Heart right ventricle (tissue), 16 donors: ENCODE results near the gene PPY. TPM values are rescaled to one million over a fixed set of nuclear protein-coding genes. Genes with fewer than 3 reads are reported as not detected.

Experiments used
- ATAC-seq, 8 donors: fragments of 200-7000 bp; cut with Tn5 transposase; one replicate each; pipeline ENCODE4 v1.9.1; 2020; ENCODE audit warnings: mild to moderate bottlenecking in 8 of 8, moderate library complexity in 8 of 8, moderate number of reproducible peaks in 1 of 8
- DNase-seq, 2 donors: peaks; one replicate each; pipeline ENCODE4 v3.0.0-alpha.2; 2020
- H3K27ac ChIP-seq, 10 donors: fragments of 200-600 bp; sonication (generic) in 2 of 10; one replicate each; pipeline versions ENCODE4 v1.5.0 to v1.8.0; 2020 to 2022; ENCODE audit warnings: mild to moderate bottlenecking in 3 of 10
- H3K27me3 ChIP-seq, 7 donors: fragments of 200-600 bp; one replicate each; pipeline ENCODE4 v1.8.0; 2021 to 2022; ENCODE audit warnings: mild to moderate bottlenecking in 2 of 7
- H3K36me3 ChIP-seq, 9 donors: fragments of 200-600 bp; sonication (generic) in 1 of 9; one replicate each; pipeline versions ENCODE4 v1.5.0 to v1.8.0; 2020 to 2022; ENCODE audit warnings: mild to moderate bottlenecking in 2 of 9
- H3K4me1 ChIP-seq, 9 donors: fragments of 200-600 bp; sonication (generic) in 1 of 9; one replicate each; pipeline versions ENCODE4 v1.5.0 to v1.8.0; 2020 to 2022; ENCODE audit warnings: mild to moderate bottlenecking in 4 of 9
- H3K4me3 ChIP-seq, 10 donors: fragments of 200-600 bp; sonication (generic) in 2 of 10; one replicate each; pipeline versions ENCODE4 v1.5.0 to v1.8.0; 2020 to 2022; ENCODE audit warnings: mild to moderate bottlenecking in 7 of 10, moderate library complexity in 2 of 10
- H3K9me3 ChIP-seq, 11 donors: fragments of 200-600 bp in 10 of 11; sonication (generic) in 2 of 11; one replicate each; pipeline versions ENCODE4 v1.5.0 to v1.8.0; 2013 to 2022; ENCODE audit warnings: mild to moderate bottlenecking in 2 of 11, control low read depth in 1 of 11, moderate library complexity in 1 of 11
- CTCF ChIP-seq, 9 donors: fragments of 200-600 bp; sonication (generic) in 2 of 9; IDR thresholded peaks; one replicate each; pipeline versions ENCODE4 v1.5.0 to v1.8.0; 2021 to 2022; ENCODE audit warnings: antibody characterized with exemption in 9 of 9, mild to moderate bottlenecking in 5 of 9, moderate library complexity in 1 of 9
- WGBS, 2 donors: extraction: QIAGEN DNeasy Blood & Tissue Kit; methylation state at CpG; one replicate each; pipeline ENCODE4 v1.1.7; 2013; ENCODE audit warnings: inconsistent platforms in 1 of 2; 5-methylcytosine and 5-hydroxymethylcytosine counted together
- intact Hi-C, 10 donors: fragments of 100-400 bp; cut with DNase I; formaldehyde crosslinking; loops; one replicate each; pipeline versions ENCODE4 v1.11.1 to v1.14.2; 2022
- polyA plus RNA-seq, 2 donors: library from polyadenylated mRNA; stranded (reverse); fragments of 200-250 nt; gene quantifications; one replicate each; pipeline ENCODE4 v1.2.3, GENCODE V29; 2013
- total RNA-seq, 10 donors: library from RNA; stranded (reverse); fragmentation: NEBNext Ultra II Directional in 3 of 10; extraction: Animal tissue kit (Norgen Biotek cat#: 25700) in 3 of 10; gene quantifications; one replicate each; pipeline versions ENCODE4 v1.2.1 to v1.2.4, GENCODE V29; 2021 to 2023
- donor health status: Arrhythmogenic right ventricular cardiomyopathy.
- donor health status: ischemic (EF 13 %, LVEDD 7.1; RV severe dilation, severe dysfunction).
- donor health status: healthy with polysubstance abuse.
- donor health status: DM: no; HTN: yes; CAD: no.
- donor health status: DM: no; HTN: no; CAD: no.
- donor health status: ischemic (EF 25% LVEDD 6.9; RV normal size, moderate dysfunction).
- donor health status: ischemic (EF 25% LVEDD 5.7; RV mildly dilated, moderate dysfunction).
- donor health status: healthy.
- donor health status: DM: yes; HTN: yes; CAD: no.
- donor health status: Ischemic cardiomyopathy.
- donor health status: ischemic (EF 35%, LVEDD 5.7; RV mildly dilated, moderate dysfunction).
- donor health status: nonischemic (EF 11% LVEDD 7.7; RV severe dilation, severe dysfunction).
- donor health status: DM: yes; HTN: yes; CAD: no.
- donor health status: PGD.
- donor health status: ischemic (EF 29% LVEDD 5.4; RV normal size, mild dysfunction).
- donor health status: nonischemic (EF 23%, LVEDD 6.1; RV moderate dilation, normal function).

The PPY gene
- total and polyA plus RNA-seq, 12 donors, result not detected

- ATAC-seq (no peak), DNase-seq (no peak)
- Histone ChIP-seq H3K9me3 (no peaks in the 10 kb centered on the region), H3K4me1 (no peaks in the 10 kb centered on the region), H3K27me3 (no peaks in the 10 kb centered on the region), H3K4me3 (no peak overlapping the region), H3K27ac (no peak overlapping the region), H3K36me3 (peaks cover 0 to 47% (median 0%) of the 10 kb centered on the region in 9 donors)
- no peak for TF ChIP-seq CTCF (IDR thresholded peaks at IDR 0.05)
- intact Hi-C loops, result no loop called here
- 49% methylated on average over 4 of the region's 4 CpGs for WGBS, 2 donors
Measured at GRCh38 chr17:43892647-43892952, 49.7 kb downstream of the PPY start.

GRCh38 chr17:43891851-43892646 lies 50.2 kb downstream of the PPY start:
- H3K27me3 ChIP-seq, result no peaks in the 10 kb centered on the region
- H3K36me3 ChIP-seq, result peaks cover 0 to 41% (median 0%) of the 10 kb centered on the region in 9 donors
- no peak overlapping the region for H3K4me3 ChIP-seq
- DNase-seq (no peak), ATAC-seq (no peak)
- H3K27ac ChIP-seq, result no peak overlapping the region
- intact Hi-C loops, result no loop called here
- no peak for TF ChIP-seq CTCF (IDR thresholded peaks at IDR 0.05)
- WGBS, 2 donors, result 82 to 89% methylated on average over 5 of the region's 5 CpGs
- no peaks in the 10 kb centered on the region for H3K4me1 ChIP-seq
- no peaks in the 10 kb centered on the region for H3K9me3 ChIP-seq

Other genes with a start within 250 kb of the PPY start
- gene SOST, start 183.7 kb downstream of the PPY start, total RNA-seq, result under 1 TPM in 1 of 10 donors, not detected in 9; 0.14 TPM
- under 1 TPM in 1 of 2 donors, not detected in 1; 0.03 TPM for gene SOST, start 183.7 kb downstream of the PPY start, polyA plus RNA-seq
- gene DUSP3, start 163.5 kb downstream of the PPY start, total RNA-seq, result 100 to 1,000 TPM; 222 to 359 (median 297) TPM
- gene DUSP3, start 163.5 kb downstream of the PPY start, polyA plus RNA-seq, result 100 to 1,000 TPM; 119 to 371 TPM
- under 1 TPM in 3 of 10 donors, not detected in 7; 0.07 to 0.09 (median 0.09) TPM for gene CFAP97D1, start 162.0 kb downstream of the PPY start, total RNA-seq
- gene CFAP97D1, start 162.0 kb downstream of the PPY start, polyA plus RNA-seq, result not detected
- gene MPP3, start 109.3 kb downstream of the PPY start, total RNA-seq, result 10 to 100 TPM; 16.6 to 84.2 (median 26.6) TPM
- 10 to 100 TPM; 41.0 to 90.1 TPM for gene MPP3, start 109.3 kb downstream of the PPY start, polyA plus RNA-seq
- gene CD300LG, start 95.3 kb downstream of the PPY start, total RNA-seq, result 10 to 100 TPM in 7 of 10 donors, 1 to 10 TPM in 3; 3.8 to 70.9 (median 12.7) TPM
- 10 to 100 TPM; 30.0 to 34.3 TPM for gene CD300LG, start 95.3 kb downstream of the PPY start, polyA plus RNA-seq
- gene MPP2, start 34.9 kb downstream of the PPY start, total RNA-seq, result 10 to 100 TPM in 8 of 10 donors, 1 to 10 TPM in 2; 9.1 to 20.7 (median 14.1) TPM
- gene MPP2, start 34.9 kb downstream of the PPY start, polyA plus RNA-seq, result 1 to 10 TPM; 5.0 to 5.4 TPM
- not detected for gene PYY, start 11.5 kb upstream of the PPY start, total RNA-seq
- under 1 TPM in 1 of 2 donors, not detected in 1; 0.06 TPM for gene PYY, start 11.5 kb upstream of the PPY start, polyA plus RNA-seq
- gene NAGS, start 62.1 kb upstream of the PPY start, total RNA-seq, result under 1 TPM; 0.30 to 0.86 (median 0.53) TPM
- under 1 TPM; 0.37 to 0.86 TPM for gene NAGS, start 62.1 kb upstream of the PPY start, polyA plus RNA-seq
- gene TMEM101, start 72.5 kb upstream of the PPY start, total RNA-seq, result 10 to 100 TPM; 15.6 to 22.1 (median 17.9) TPM
- 10 to 100 TPM; 15.7 to 26.4 TPM for gene TMEM101, start 72.5 kb upstream of the PPY start, polyA plus RNA-seq
- gene LSM12, start 124.2 kb upstream of the PPY start, total RNA-seq, result 10 to 100 TPM; 37.9 to 60.7 (median 43.8) TPM
- gene LSM12, start 124.2 kb upstream of the PPY start, polyA plus RNA-seq, result 10 to 100 TPM; 25.2 to 41.7 TPM
- gene G6PC3, start 128.3 kb upstream of the PPY start, total RNA-seq, result 10 to 100 TPM; 28.9 to 47.3 (median 32.9) TPM
- gene G6PC3, start 128.3 kb upstream of the PPY start, polyA plus RNA-seq, result 100 to 1,000 TPM in 1 of 2 donors, 10 to 100 TPM in 1; 78.0 to 114 TPM
- 10 to 100 TPM; 55.2 to 85.4 (median 68.3) TPM for gene HDAC5, start 181.2 kb upstream of the PPY start, total RNA-seq
- 10 to 100 TPM; 56.3 to 63.7 TPM for gene HDAC5, start 181.2 kb upstream of the PPY start, polyA plus RNA-seq
- gene HROB, start 199.5 kb upstream of the PPY start, total RNA-seq, result 1 to 10 TPM in 4 of 10 donors, under 1 TPM in 6; 0.49 to 1.9 (median 0.74) TPM
- gene HROB, start 199.5 kb upstream of the PPY start, polyA plus RNA-seq, result under 1 TPM; 0.28 to 0.37 TPM
- 10 to 100 TPM; 12.4 to 16.4 (median 13.6) TPM for gene ASB16, start 228.2 kb upstream of the PPY start, total RNA-seq
- gene ASB16, start 228.2 kb upstream of the PPY start, polyA plus RNA-seq, result 1 to 10 TPM in 1 of 2 donors, under 1 TPM in 1; 0.64 to 6.5 TPM
- gene TMUB2, start 244.5 kb upstream of the PPY start, total RNA-seq, result 10 to 100 TPM; 16.3 to 28.3 (median 19.6) TPM
- gene TMUB2, start 244.5 kb upstream of the PPY start, polyA plus RNA-seq, result 10 to 100 TPM; 27.8 to 37.2 TPM